ENCODE results near the gene RAB15. TPM values are rescaled to one million over a fixed set of nuclear protein-coding genes. Genes with fewer than 3 reads are reported as not detected.

RAB15 gene
- total RNA-seq, 4 donors from 2014 or later = 2.5 to 10.0 (median 5.6) TPM

- WGBS, 2 donors (ENCODE audit: low coverage in 1 of 2) = 73 to 79% methylated on average over 3 to 8 of the region's 8 CpGs
- ATAC-seq = no peak
- Histone ChIP-seq H3K4me1 (peaks cover 0 to 17% (median 5%) of the 10 kb centered on the region in 3 donors), H3K27me3 (no peaks in the 10 kb centered on the region), H3K36me3 (no peaks in the 10 kb centered on the region), H3K27ac (no peak overlapping the region), H3K9me3 (no peaks in the 10 kb centered on the region), H3K4me3 (no peak overlapping the region)
- TF ChIP-seq POLR2AphosphoS5 (IDR thresholded peaks at IDR 0.05) (no peak), EP300 (IDR thresholded peaks at IDR 0.05) (no peak), POLR2A (IDR thresholded peaks at IDR 0.05) (no peak), CTCF (IDR thresholded peaks at IDR 0.05) (no peak)
Measured at GRCh38 chr14:64973026-64973442, 898 bp upstream of the RAB15 start.

- Histone ChIP-seq H3K4me3 (peak overlapping the region; percentile 46 to 73), H3K4me1 (peaks cover 0 to 17% (median 5%) of the 10 kb centered on the region in 3 donors), H3K27me3 (no peaks in the 10 kb centered on the region), H3K9me3 (no peaks in the 10 kb centered on the region), H3K27ac (peak overlapping the region in 1 of 4 donors; percentile 72), H3K36me3 (no peaks in the 10 kb centered on the region)
- TF ChIP-seq CTCF (IDR thresholded peaks at IDR 0.05) (no peak), EP300 (IDR thresholded peaks at IDR 0.05) (no peak), POLR2AphosphoS5 (IDR thresholded peaks at IDR 0.05) (no peak), POLR2A (IDR thresholded peaks at IDR 0.05) (no peak)
- ATAC-seq = no peak
- WGBS, 2 donors (ENCODE audit: low coverage in 1 of 2) = 4% methylated on average over 4 of the region's 31 CpGs; no CpG with 5 or more reads in 1 of the 2 donors
Measured at GRCh38 chr14:64971491-64971942, 619 bp downstream of the RAB15 start.

GRCh38 chr14:64970776-64971477 lies 1.2 kb downstream of the RAB15 start:
- no peaks in the 10 kb centered on the region for H3K9me3 ChIP-seq
- no peak for ATAC-seq
- no peak overlapping the region for H3K27ac ChIP-seq
- no peaks in the 10 kb centered on the region for H3K36me3 ChIP-seq
- peak overlapping the region in 1 of 2 donors; percentile 73 for H3K4me3 ChIP-seq
- WGBS, 2 donors (ENCODE audit: low coverage in 1 of 2) = 40 to 47% methylated on average over 5 of the region's 8 CpGs
- peaks cover 0 to 17% (median 5%) of the 10 kb centered on the region in 3 donors for H3K4me1 ChIP-seq
- H3K27me3 ChIP-seq = no peaks in the 10 kb centered on the region
- TF ChIP-seq CTCF (IDR thresholded peaks at IDR 0.05) (no peak), POLR2A (IDR thresholded peaks at IDR 0.05) (no peak), EP300 (IDR thresholded peaks at IDR 0.05) (no peak), POLR2AphosphoS5 (IDR thresholded peaks at IDR 0.05) (no peak)

- peaks cover 0 to 17% (median 5%) of the 10 kb centered on the region in 3 donors for H3K4me1 ChIP-seq
- H3K27me3 ChIP-seq = no peaks in the 10 kb centered on the region
- no peak overlapping the region for H3K4me3 ChIP-seq
- WGBS, 2 donors (ENCODE audit: low coverage in 1 of 2) = 94 to 95% methylated on average over 3 of the region's 3 CpGs
- no peak overlapping the region for H3K27ac ChIP-seq
- ATAC-seq = no peak
- no peaks in the 10 kb centered on the region for H3K36me3 ChIP-seq
- TF ChIP-seq POLR2AphosphoS5 (IDR thresholded peaks at IDR 0.05) (no peak), CTCF (IDR thresholded peaks at IDR 0.05) (no peak), EP300 (IDR thresholded peaks at IDR 0.05) (no peak), POLR2A (IDR thresholded peaks at IDR 0.05) (no peak)
- H3K9me3 ChIP-seq = no peaks in the 10 kb centered on the region
Measured at GRCh38 chr14:64970041-64970440, 2.1 kb downstream of the RAB15 start.

GRCh38 chr14:64968651-64969050 lies 3.5 kb downstream of the RAB15 start:
- no peak for TF ChIP-seq POLR2AphosphoS5 (IDR thresholded peaks at IDR 0.05)
- no peak for TF ChIP-seq EP300 (IDR thresholded peaks at IDR 0.05)
- no peak for TF ChIP-seq POLR2A (IDR thresholded peaks at IDR 0.05)
- no peak for TF ChIP-seq CTCF (IDR thresholded peaks at IDR 0.05)
- Histone ChIP-seq H3K27ac (no peak overlapping the region), H3K27me3 (no peaks in the 10 kb centered on the region), H3K4me1 (peaks cover 0 to 17% (median 5%) of the 10 kb centered on the region in 3 donors), H3K36me3 (no peaks in the 10 kb centered on the region), H3K9me3 (no peaks in the 10 kb centered on the region), H3K4me3 (no peak overlapping the region)
- WGBS, 2 donors (ENCODE audit: low coverage in 1 of 2) = 95 to 97% methylated on average over 2 to 3 of the region's 6 CpGs
- ATAC-seq = no peak

All from gastroesophageal sphincter (tissue), 4 donors.